ACHN (cell line): ENCODE results near the gene NCMAP.

Experiments used
- DNase-seq: peaks from one replicate; pipeline ENCODE4 v3.0.0-alpha.2; 2015
- in situ Hi-C: cut with HindIII; loops from 2 replicates; pipeline ENCODE4 v1.10.0; 2017; ENCODE audit warnings: low sequenced_read_pairs, low pct_ligation_motif_present, low pct_unique_long_range_greater_than_20kb

The NCMAP gene

DNA sequence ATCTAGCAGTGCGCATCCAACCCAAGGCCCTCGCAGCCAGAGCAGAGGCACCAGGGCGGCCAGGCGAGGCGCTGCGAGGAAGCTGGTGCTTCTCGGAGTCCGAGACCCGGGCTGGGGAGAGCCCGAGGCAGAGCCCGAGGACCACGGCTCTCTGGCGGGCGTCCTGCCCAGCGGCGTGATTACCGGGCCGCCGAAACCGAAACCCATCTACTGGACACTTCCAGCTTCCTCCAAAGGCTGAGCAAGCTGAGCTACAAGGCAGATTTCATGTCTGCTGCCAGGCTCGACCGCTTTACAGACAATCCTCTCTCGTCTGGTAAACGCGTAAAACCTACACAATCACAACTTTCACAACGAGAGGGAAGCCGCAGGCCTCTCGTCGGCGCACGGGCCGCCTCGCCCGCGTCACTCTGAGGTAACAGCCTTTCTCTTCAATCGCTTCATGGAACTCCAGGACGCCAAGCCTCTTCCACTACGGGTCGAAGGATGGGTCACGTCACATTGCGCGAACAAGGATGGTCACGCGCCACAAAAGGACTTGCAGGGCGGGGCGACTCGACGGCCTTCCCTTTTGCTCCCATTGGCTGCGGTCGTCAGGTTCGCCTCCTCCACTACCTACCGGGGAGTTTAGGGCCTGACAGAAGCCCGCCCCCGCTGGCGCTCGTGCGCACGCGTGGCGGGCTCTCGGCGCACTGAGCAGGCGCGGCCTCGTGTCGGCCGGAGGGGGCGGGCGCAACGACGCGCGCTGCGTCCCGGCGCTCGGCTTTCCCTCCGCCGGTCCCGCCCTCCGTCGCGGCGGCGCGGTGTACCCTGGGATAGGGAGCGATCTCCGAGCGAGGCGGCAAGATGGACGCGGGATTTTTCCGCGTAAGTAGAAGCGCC, 86.8 kb downstream of the NCMAP start, which contains the start of gene SRRM1:
TSS of gene SRRM1 (plus strand) at position 822 of the 882 bp plus-strand sequence. CDS start at position 847, 25 bp downstream.
- in situ Hi-C loops: no loop called here
- peak; percentile 99 for DNase-seq

DNA sequence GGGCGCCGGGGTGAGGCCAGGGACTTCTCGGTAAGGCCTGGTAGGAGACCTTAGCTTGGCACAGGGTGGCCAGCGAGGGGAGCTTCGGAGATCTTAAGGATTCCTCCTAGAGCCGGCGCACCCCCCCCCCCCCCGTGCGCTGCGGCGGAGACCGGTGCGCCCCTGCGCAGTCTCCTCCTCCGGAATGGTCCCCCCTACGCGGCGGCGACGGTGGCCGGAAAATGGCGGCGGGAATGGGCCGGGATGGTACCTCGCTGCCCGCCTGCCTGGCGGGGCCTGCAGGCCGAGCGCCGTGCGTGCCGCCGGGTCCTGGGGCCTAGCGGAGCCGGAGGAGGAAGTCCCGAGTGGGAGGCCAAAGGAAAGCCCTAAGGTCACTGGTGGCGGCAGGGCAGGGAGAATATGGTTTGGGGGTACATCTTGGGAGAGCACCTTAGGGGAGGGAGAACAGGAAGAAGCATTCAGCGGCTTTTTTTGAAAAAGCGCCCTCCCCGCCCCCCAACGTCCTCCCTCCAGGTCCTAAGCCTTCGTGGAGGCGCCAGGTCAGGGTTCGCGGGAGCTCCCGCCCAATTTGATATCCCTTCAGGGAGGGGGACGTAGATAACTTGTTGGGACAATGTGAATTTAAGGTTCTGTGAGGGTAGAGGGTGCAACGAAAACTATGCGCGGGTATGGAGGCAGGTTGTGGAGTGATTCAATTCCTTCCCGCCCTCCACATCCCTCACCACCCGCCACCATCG, 87.6 kb downstream of the NCMAP start:
- peak; percentile 9 for DNase-seq
- in situ Hi-C loops: no loop called here

DNA sequence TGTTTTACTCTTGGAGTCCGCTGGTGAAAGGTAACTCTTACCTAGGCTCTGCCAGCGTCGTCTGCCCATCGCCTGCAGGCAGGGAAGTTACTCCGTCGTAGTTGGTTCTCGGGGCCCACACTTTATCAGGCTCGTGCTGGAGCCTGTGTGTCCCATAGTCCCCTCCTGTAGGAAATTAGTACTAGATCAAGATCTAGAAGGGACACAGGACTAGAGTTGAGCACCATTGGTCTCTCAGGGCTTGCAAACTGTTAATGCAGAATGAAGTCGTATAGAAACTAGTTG, 88.2 kb downstream of the NCMAP start:
- no peak for DNase-seq
- in situ Hi-C loops: no loop called here

DNA sequence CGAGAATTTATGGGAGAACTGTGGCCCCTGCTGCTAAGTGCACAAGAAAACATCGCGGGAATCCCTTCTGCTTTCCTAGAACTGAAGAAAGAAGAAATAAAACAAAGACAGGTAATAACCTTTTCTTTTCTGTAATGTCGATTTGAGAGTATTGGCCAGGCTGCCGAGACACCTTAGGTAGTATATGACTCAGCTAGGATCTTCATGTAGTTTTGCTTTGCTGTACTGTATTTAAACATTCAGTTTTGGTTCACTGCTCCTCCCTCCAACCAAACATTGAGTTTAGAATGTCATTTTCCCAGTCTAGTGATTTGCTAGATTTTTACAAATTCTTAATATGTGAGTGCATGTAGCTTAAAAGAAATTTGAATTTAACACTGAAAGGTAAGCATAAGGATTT, 93.0 kb downstream of the NCMAP start:
- DNase-seq: no peak
- in situ Hi-C loops: no loop called here

DNA sequence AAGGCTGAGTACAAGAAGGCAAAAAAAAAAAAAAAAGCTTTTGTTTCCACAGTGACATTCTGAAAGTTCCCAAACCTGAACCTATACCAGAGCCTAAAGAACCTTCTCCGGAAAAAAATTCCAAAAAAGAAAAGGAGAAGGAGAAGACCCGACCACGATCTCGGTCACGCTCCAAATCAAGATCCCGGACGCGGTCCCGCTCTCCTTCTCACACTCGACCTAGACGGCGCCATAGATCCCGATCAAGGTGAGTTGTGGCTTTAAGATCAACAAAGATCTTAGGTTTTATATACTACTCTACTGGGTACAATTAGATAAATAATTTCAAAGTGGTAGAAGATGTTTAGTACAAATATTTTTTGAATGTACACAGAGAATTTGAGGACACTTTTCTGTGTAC, 96.5 kb downstream of the NCMAP start:
- no peak for DNase-seq
- in situ Hi-C loops: no loop called here

DNA sequence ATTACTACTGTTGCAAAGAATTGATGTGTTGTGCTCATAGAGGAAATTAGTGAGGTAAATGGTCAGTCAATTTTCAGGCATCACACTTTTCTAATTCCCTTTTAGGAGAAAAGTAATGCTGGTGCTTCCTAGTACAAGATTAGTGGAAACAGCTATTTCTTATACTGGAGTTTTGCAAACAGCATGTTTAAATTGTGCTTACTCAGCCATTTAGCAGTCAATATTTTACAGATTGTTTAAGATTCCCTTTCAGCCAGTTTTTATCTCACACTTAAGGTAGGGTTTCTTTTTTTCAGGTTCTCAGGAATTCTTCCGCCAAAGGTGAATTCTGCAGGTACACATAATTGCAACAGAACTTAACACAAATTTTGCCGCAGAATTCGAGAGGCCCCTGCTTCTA, 98.1 kb downstream of the NCMAP start:
- no peak for DNase-seq
- in situ Hi-C loops: no loop called here

DNA sequence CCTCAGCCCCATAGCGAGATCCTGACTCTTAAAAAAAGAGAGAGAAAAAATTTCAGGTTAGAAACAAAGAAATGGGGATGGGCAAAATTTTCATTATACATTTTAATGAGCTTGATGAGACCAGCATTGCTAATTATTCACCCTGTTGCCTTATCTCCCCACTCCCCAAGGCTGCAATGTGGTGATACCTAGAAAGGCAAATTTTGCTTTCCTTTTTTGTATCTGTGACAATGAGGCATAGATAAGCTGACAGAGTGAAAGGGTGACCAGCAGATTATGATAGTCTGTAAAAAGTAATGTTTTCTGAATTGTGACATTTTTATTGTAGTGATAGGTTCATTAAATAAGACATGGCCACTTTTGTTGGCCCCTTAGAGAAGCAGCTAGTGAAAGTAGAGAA, 100.2 kb downstream of the NCMAP start:
- in situ Hi-C loops: no loop called here
- DNase-seq: no peak

DNA sequence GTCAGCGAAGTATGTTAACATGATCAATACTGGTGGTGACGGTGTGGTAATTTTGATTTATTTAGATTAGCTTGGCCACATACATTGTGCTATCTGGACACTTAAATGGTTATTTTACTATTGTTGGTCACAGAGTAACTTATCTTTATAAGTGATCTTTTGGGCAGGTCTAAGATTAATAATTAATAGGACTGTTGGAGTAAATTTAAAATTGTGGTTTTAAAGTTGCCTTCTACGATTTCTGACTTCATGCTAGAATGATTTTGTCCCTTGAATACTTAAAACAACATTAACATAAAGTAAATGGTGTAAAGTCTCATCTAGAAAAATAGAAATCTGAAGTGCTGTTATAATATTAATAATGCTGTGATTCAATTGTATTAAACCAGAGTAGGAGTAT, 101.9 kb downstream of the NCMAP start:
- in situ Hi-C loops: no loop called here
- peak; percentile 66 for DNase-seq
